Mononuclear cell (primary cell): ENCODE data around the gene SH2D3C. TPM values are rescaled to one million over a fixed set of nuclear protein-coding genes. Genes with fewer than 3 reads are reported as not detected.

ENCODE experiments used
- H3K27me3 ChIP-seq: 2 replicates; pipeline ENCODE4 v1.6.0; 2011; ENCODE audit warnings: low read length, control low read depth; ENCODE audit not compliant: insufficient read depth
- H3K4me1 ChIP-seq: 2 replicates; pipeline ENCODE4 v1.5.1; 2011; ENCODE audit warnings: mild to moderate bottlenecking, low read length, control low read depth; ENCODE audit not compliant: insufficient read depth
- H3K4me3 ChIP-seq: 2 replicates; pipeline ENCODE4 v1.5.1; 2011; ENCODE audit warnings: mild to moderate bottlenecking, low read length, moderate library complexity
- H3K9me3 ChIP-seq: 2 replicates; pipeline ENCODE4 v1.5.1; 2011; ENCODE audit warnings: low read depth, mild to moderate bottlenecking, control low read depth, low read length
- total RNA-seq: library from RNA; depleted of rRNA; stranded (reverse); fragments of >200 nt; gene quantifications from one replicate; pipeline ENCODE4 v1.2.3, GENCODE V29; 2012

SH2D3C gene
- total RNA-seq, 1 donor, result 12.6 TPM

- Histone ChIP-seq H3K9me3 (no peaks in the 10 kb centered on the region), H3K4me1 (peaks cover 36% of the 10 kb centered on the region), H3K27me3 (no peaks in the 10 kb centered on the region), H3K4me3 (no peak overlapping the region)
These were observed 62.1 kb downstream of the SH2D3C start for GRCh38 chr9:127716412-127716811.

GRCh38 chr9:127715470-127716337 lies 62.8 kb downstream of the SH2D3C start, which contains the start of the genes PTRH1 and TTC16:
TSS of gene PTRH1 (minus strand) at chr9:127715663. CDS start at chr9:127715639, 24 bp downstream.
TSS of gene TTC16 (plus strand) at chr9:127716079. CDS start at chr9:127716146, 67 bp downstream.
- Histone ChIP-seq H3K4me3 (peak within 1 kb of the TSS; percentile 61), H3K4me1 (peaks cover 41% of the 10 kb centered on the region), H3K9me3 (no peaks in the 10 kb centered on the region), H3K27me3 (no peaks in the 10 kb centered on the region)

GRCh38 chr9:127714951-127715469 lies 63.5 kb downstream of the SH2D3C start:
- peaks cover 35% of the 10 kb centered on the region for H3K4me1 ChIP-seq
- H3K9me3 ChIP-seq, result no peaks in the 10 kb centered on the region
- peak overlapping the region; percentile 61 for H3K4me3 ChIP-seq
- no peaks in the 10 kb centered on the region for H3K27me3 ChIP-seq

- peaks cover 27% of the 10 kb centered on the region for H3K4me1 ChIP-seq
- H3K27me3 ChIP-seq, result no peaks in the 10 kb centered on the region
- H3K4me3 ChIP-seq, result no peak overlapping the region
- no peaks in the 10 kb centered on the region for H3K9me3 ChIP-seq
These were observed 64.3 kb downstream of the SH2D3C start for GRCh38 chr9:127714020-127714750.

- no peak overlapping the region for H3K4me3 ChIP-seq
- no peaks in the 10 kb centered on the region for H3K27me3 ChIP-seq
- H3K9me3 ChIP-seq, result no peaks in the 10 kb centered on the region
- H3K4me1 ChIP-seq, result peaks cover 20% of the 10 kb centered on the region
These were observed 65.6 kb downstream of the SH2D3C start for GRCh38 chr9:127712867-127713266.

GRCh38 chr9:127712371-127712770 lies 66.1 kb downstream of the SH2D3C start:
- Histone ChIP-seq H3K4me3 (no peak overlapping the region), H3K27me3 (no peaks in the 10 kb centered on the region), H3K4me1 (peaks cover 20% of the 10 kb centered on the region)

GRCh38 chr9:127711831-127712274 lies 66.6 kb downstream of the SH2D3C start:
- no peaks in the 10 kb centered on the region for H3K9me3 ChIP-seq
- no peak overlapping the region for H3K4me3 ChIP-seq
- H3K27me3 ChIP-seq, result no peaks in the 10 kb centered on the region
- peaks cover 20% of the 10 kb centered on the region for H3K4me1 ChIP-seq

More at GRCh38 chr9:127712371-127712770, 66.1 kb downstream of the SH2D3C start:
- H3K9me3 ChIP-seq, result no peaks in the 10 kb centered on the region

- H3K27me3 ChIP-seq, result no peaks in the 10 kb centered on the region
- no peak overlapping the region for H3K4me3 ChIP-seq
- H3K4me1 ChIP-seq, result peaks cover 18% of the 10 kb centered on the region
- H3K9me3 ChIP-seq, result no peaks in the 10 kb centered on the region
These were observed 67.2 kb downstream of the SH2D3C start for GRCh38 chr9:127711226-127711701.

- Histone ChIP-seq H3K27me3 (no peaks in the 10 kb centered on the region), H3K4me3 (no peak overlapping the region), H3K9me3 (no peaks in the 10 kb centered on the region), H3K4me1 (peaks cover 14% of the 10 kb centered on the region)
These were observed 68.2 kb downstream of the SH2D3C start for GRCh38 chr9:127710204-127710783.

GRCh38 chr9:127708952-127709587 lies 69.4 kb downstream of the SH2D3C start:
- Histone ChIP-seq H3K9me3 (no peaks in the 10 kb centered on the region), H3K4me1 (peaks cover 8% of the 10 kb centered on the region), H3K27me3 (no peaks in the 10 kb centered on the region), H3K4me3 (no peak overlapping the region)

- Histone ChIP-seq H3K4me1 (peaks cover 7% of the 10 kb centered on the region), H3K9me3 (no peaks in the 10 kb centered on the region), H3K27me3 (no peaks in the 10 kb centered on the region), H3K4me3 (no peak overlapping the region)
These were observed 70.7 kb downstream of the SH2D3C start for GRCh38 chr9:127707766-127708165.

- no peaks in the 10 kb centered on the region for H3K9me3 ChIP-seq
These were observed 71.6 kb downstream of the SH2D3C start, which contains the start of gene CFAP157 for GRCh38 chr9:127706836-127707241. TSS of gene CFAP157 (plus strand) at chr9:127706988. CDS start at chr9:127707032, 44 bp downstream.

GRCh38 chr9:127705577-127706379 lies 72.7 kb downstream of the SH2D3C start:
- Histone ChIP-seq H3K4me1 (no peaks in the 10 kb centered on the region), H3K9me3 (no peaks in the 10 kb centered on the region), H3K4me3 (no peak overlapping the region), H3K27me3 (no peaks in the 10 kb centered on the region)

More at GRCh38 chr9:127706836-127707241, 71.6 kb downstream of the SH2D3C start, which contains the start of gene CFAP157:
- peaks cover 7% of the 10 kb centered on the region for H3K4me1 ChIP-seq
- no peak within 1 kb of the TSS for H3K4me3 ChIP-seq
- H3K27me3 ChIP-seq, result no peaks in the 10 kb centered on the region
